Cortex of kidney (tissue), 1 donor: ENCODE measurements around the gene FXYD4.

Source experiments
- DNase-seq: peaks from one replicate; lab custom pipeline; 2025; lab: John Stamatoyannopoulos, UW

Gene FXYD4

GRCh38 chr10:43396061-43396927, 24.9 kb downstream of the FXYD4 start:
- DNase-seq: no peak

GRCh38 chr10:43396928-43397624, 25.6 kb downstream of the FXYD4 start:
- DNase-seq: no peak

GRCh38 chr10:43398939-43399319, 27.5 kb downstream of the FXYD4 start:
- no peak for DNase-seq

DNA sequence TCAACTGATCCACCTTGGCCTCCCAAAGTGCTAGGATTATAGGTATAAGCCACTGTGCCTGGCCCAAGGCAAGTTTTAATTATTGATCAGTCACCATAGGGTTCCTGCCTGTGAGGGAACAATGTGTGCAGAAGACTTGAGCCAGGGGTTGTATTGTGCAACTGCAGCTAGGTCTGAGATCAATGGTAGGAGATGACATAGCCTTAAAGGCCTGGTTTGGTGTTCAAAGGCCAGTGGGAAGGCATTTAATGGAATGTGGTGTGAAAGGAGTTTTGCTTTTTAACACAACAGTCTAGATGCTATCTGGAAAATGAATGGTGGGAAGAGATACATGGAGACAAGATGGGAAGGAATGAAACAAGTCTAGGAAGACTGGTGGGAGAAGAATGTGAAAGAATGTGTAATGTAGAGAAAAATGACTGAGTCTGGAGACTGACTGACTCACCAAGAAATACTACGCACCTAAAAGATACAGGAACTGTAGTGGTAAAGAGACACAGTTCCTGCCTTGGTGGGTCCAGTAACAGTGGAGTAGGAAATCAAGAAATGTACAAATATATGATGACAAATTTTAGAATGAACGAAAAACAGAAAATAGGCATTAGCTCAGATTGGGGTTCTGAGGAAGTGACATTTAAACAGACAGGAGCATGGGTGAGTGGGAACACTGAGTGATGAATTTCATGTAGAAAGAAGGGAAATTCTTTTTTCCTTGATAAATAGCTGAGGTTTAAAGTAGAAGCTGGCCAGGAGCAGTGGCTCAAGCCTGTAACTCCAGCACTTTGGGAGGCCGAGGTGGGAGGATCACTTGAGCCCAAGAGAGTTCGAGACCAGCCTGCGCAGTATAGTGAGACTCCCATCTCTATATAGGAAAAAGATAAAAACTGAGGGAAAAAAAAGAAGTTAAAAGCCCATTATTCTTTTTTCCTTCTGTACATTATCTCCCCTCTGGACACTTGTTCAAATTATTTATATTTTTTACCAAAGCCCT, 28.2 kb downstream of the FXYD4 start:
- no peak for DNase-seq

DNA sequence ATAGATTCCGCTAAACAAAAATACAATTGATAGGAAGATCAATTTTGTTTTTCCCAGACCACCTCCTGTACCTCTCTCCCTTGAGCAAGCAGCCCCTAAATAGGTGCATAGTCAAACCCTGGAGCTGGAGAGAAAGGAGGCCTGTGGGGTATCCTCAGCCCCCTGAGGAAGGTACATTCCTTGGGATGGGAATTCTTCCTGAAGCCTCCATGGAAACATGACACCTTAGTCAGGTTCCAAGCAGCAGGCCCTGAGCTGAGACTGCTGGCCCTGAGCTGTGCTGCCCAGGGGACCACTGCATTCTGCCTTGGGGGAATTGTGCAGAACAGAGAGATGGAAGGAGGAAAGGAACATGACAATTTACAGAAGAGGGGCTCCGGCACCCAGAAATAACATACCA, 30.2 kb downstream of the FXYD4 start:
- no peak for DNase-seq

- no peak for DNase-seq
Measured at GRCh38 chr10:43402176-43402575, 30.7 kb downstream of the FXYD4 start.

DNA sequence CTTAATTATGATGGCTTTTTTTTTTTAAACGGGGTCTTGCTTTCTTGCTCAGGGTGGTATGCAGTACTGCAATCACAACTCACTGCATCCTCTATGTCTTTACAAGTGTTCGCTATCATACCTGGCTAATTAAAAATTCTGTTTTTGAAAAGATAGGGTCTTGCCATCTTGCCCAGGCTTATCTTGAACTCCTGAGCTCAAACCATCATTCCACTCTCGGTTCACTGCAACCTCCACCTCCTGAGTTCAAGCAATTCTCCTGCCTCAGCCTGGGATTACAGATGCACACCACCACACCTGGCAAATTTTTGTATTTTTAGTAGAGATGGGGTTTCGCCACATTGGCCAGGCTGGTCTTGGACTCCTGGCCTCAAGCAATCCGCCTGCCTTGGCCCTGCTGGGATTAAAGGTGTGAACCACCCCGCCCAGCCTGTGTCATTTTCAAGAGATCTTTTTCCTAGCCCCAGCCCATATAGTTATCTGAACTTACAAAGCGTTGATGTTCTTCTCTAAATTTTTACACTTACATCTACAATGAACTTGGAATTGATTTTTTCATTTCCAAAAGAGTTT, 31.5 kb downstream of the FXYD4 start:
- DNase-seq: no peak

- no peak for DNase-seq
Measured at GRCh38 chr10:43403911-43404703, 32.7 kb downstream of the FXYD4 start.

DNA sequence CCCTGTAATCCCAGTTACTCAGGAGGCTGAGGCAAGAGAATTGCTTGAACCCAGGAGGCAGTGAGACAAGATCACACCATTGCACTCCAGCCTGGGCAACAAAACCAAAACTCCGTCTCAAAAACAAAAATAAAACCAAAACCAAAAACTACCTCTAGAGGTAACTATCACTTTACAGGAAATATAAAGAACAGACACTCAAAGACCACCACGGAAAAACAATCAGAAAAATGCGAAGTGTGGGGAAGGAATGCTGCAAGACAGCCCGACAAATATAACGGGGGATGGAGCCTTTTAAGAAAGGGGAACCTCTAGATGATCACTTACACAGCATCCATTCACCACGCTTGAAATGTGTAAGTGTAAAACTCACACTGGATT, 33.3 kb downstream of the FXYD4 start:
- no peak for DNase-seq

DNA sequence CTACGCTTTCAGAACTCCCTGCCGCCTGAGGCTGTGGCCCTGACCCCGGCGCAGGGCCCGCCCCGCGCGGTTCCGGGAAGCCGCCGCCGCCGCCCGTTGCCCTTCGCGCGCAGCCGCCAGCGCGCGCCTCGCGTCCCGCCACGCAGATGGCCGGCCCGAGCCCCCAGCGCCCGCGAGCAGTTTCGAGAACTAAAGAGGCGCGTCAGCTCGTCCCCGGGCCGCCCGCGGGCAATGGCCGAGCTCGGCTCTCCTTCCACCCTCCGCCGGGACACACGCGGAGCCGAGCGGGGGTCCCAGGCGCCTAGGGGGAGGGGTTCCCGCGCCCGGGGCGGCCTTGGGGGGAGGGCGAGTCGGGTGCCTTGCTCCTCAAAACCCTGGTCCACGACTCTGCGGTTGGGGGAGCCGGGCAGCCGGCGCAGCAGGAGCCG, 35.7 kb downstream of the FXYD4 start:
- DNase-seq: no peak

GRCh38 chr10:43407576-43408330, 36.3 kb downstream of the FXYD4 start:
- DNase-seq: peak; percentile 21

DNA sequence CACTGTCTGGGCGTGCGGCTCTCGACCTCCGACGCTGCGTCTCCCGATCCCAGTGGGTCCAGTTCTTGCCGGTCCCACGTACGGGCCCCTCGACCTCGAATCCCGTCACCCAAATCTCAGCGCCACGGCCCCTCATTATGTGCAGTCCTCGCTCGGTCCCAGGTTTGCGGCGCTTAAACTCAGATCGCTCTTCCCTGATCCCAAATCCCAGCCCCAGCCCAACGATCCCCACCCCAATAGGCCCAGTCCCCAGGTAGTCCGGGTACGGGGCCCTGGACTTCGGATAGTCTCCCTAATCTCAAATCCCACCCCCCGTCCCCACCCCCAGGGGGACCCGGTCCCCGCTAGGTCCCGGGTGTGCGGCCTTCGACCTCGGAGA, 36.9 kb downstream of the FXYD4 start:
- DNase-seq: no peak

DNA sequence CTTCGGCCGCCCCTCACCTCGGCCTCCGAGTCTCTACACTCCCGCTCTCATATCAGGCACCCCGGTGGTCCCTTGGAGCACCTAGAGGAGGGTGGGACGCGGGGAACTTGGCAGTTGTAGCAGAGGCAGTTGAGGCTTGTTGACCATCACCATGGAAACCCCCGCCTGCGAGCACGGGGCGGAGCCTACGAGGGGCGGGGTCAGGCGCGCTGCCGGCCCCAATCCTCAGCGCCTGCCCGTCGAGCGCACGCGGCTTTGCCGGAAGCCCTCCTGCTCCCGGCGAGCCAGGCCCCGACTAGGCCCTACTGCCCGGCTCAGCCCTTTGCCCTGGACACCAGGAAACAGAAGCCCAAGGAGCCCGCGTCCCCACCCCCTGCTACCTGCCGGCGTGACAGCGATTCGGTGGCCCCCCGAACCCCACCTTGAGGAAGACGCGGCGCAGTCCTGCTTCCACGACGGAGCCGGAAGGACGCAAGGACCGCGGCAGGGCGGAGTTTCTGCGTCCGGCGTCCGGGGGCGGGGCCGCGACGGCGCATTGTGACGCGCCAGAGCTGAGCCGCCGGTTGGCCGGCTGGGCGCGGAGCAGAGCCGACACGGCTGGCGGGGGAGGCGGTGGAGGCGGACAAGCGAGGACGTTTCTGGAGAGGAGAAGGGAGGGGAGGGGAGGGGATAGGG, 37.4 kb downstream of the FXYD4 start, which contains the start of gene HNRNPF:
TSS of gene HNRNPF (minus strand) at position 477 of the 675 bp plus-strand sequence. CDS start 21,302 bp downstream, outside the sequence.
- peak; percentile 83 for DNase-seq

- DNase-seq: no peak
Measured at GRCh38 chr10:43409385-43410109, 38.1 kb downstream of the FXYD4 start.

DNA sequence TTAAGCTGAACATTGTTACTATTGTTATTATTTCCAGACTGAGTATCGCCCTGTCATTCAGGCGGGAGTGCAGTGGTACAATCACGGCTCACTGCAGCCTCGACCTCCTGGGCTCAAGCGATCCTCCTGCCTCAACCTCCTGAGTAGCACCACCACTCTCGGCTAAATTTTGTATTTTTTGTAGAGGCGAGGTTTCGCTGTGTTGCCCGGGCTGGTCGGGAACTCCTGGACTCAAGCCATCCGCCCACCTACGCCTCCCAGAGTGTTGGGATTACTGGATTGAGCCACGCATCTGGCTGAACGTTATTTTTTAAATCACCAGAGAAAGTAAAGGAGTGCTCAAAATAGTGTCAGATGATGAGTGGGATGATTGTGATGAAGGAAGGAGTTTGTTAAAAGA, 38.9 kb downstream of the FXYD4 start:
- no peak for DNase-seq

GRCh38 chr10:43411536-43411935, 40.1 kb downstream of the FXYD4 start:
- DNase-seq: no peak

GRCh38 chr10:43415544-43415943, 44.1 kb downstream of the FXYD4 start:
- DNase-seq: no peak

- DNase-seq: no peak
Measured at GRCh38 chr10:43417950-43418768, 46.7 kb downstream of the FXYD4 start.
